Right lobe of liver (tissue), 6 donors: ENCODE results near the gene ACSF3. TPM values are rescaled to one million over a fixed set of nuclear protein-coding genes. Genes with fewer than 3 reads are reported as not detected.

ENCODE experiments used
- ATAC-seq, 4 donors: fragments of 200-7000 bp; cut with Tn5 transposase; one replicate each; pipeline ENCODE4 v1.9.1; 2020; ENCODE audit warnings: mild to moderate bottlenecking in 4 of 4, moderate library complexity in 4 of 4
- DNase-seq, 3 donors: peaks; one replicate each; pipeline ENCODE4 v3.0.0-alpha.2; 2020
- H3K27ac ChIP-seq, 3 donors: fragments of 200-600 bp; one replicate each; pipeline ENCODE4 v1.8.0; 2022
- H3K27me3 ChIP-seq, 2 donors: fragments of 200-600 bp; one replicate each; pipeline ENCODE4 v1.8.0; 2022
- H3K36me3 ChIP-seq, 4 donors: fragments of 200-600 bp; sonication (generic) in 1 of 4; one replicate each; pipeline versions ENCODE4 v1.5.1 to v1.8.0; 2017 to 2022; ENCODE audit warnings: control low read depth in 1 of 4
- H3K4me1 ChIP-seq, 4 donors: fragments of 200-600 bp; sonication (generic) in 1 of 4; one replicate each; pipeline versions ENCODE4 v1.5.1 to v1.8.0; 2017 to 2022; ENCODE audit warnings: control low read depth in 1 of 4
- H3K4me3 ChIP-seq, 3 donors: fragments of 200-600 bp; one replicate each; pipeline ENCODE4 v1.8.0; 2022
- H3K9me3 ChIP-seq, 4 donors: fragments of 200-600 bp; sonication (generic) in 1 of 4; one replicate each; pipeline versions ENCODE4 v1.5.1 to v1.8.0; 2017 to 2022; ENCODE audit warnings: control low read depth in 1 of 4
- CTCF ChIP-seq, 4 donors: fragments of 200-600 bp in 3 of 4; fragments of 450-650 bp in 1 of 4; IDR thresholded peaks; one replicate each; pipeline versions ENCODE4 v1.5.1 to v1.8.0; 2016 to 2022; ENCODE audit warnings: antibody characterized with exemption in 4 of 4, mild to moderate bottlenecking in 2 of 4
- POLR2A ChIP-seq: fragments of 450-650 bp; IDR thresholded peaks from one replicate; pipeline ENCODE4 v1.6.1; 2017; ENCODE audit warnings: antibody characterized with exemption, mild to moderate bottlenecking
- WGBS: methylation state at CpG from one replicate; pipeline ENCODE4 v1.1.6; 2018; ENCODE audit warnings: low coverage, low lambda C conversion rate; ENCODE audit not compliant: insufficient coverage; ENCODE audit errors: missing lambda C conversion rate; 5-methylcytosine and 5-hydroxymethylcytosine counted together
- intact Hi-C, 2 donors: fragments of 100-400 bp; cut with DNase I; formaldehyde crosslinking; loops; one replicate each; pipeline versions ENCODE4 v1.11.2 to v1.14.1; 2022
- total RNA-seq, 6 experiments: library from RNA; depleted of rRNA in 2 of 6; stranded (reverse); fragments of >200 nt in 2 of 6; fragmentation: NEBNext Ultra II Directional in 3 of 6; extraction: Animal tissue kit (Norgen Biotek cat#: 25700) in 3 of 6; gene quantifications; one replicate each; pipeline versions ENCODE4 v1.1.0 to v1.2.4, GENCODE V29; 2016 to 2023
- donor health status: DM: no; HTN: yes; CAD: no.
- donor health status: DM: no; HTN: no; CAD: no.
- donor health status: DM: no; HTN: no; CAD: no.
- donor health status: DM: no; HTN: yes; CAD: no.
- donor health status: DM: no; HTN: yes; CAD: no.

The ACSF3 gene
- total RNA-seq, 6 experiments from 2014 or later: 20.2 to 33.6 (median 29.4) TPM

DNA sequence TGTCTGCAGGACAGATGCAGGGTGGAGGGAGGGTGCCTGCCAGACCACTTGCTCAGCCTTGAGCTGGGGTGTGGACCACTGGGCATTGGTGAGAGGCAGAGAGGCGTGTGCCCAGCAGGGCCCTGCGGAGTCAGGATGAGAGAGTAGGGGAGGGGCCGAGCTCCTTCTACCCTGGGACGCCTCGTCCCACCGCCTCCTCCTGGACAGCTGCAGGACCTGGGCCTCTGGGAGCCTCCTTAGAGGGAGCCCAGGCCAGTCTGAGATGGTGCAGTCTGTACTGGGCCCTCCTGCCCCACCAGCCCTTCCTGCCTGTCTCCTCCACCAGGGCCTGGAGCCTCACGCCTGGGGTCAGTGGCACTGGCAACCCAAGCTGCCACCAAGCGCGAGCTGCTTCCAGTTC is 35.9 kb upstream of the ACSF3 start:
- 47% methylated on average over 8 of the region's 9 CpGs for WGBS
- DNase-seq (no peak), ATAC-seq (no peak)
- TF ChIP-seq CTCF (IDR thresholded peaks at IDR 0.05): no peak
- TF ChIP-seq POLR2A: no peak
- Histone ChIP-seq H3K4me1 (no peaks in the 10 kb centered on the region), H3K27ac (no peak overlapping the region), H3K36me3 (no peaks in the 10 kb centered on the region), H3K27me3 (no peaks in the 10 kb centered on the region), H3K4me3 (no peak overlapping the region), H3K9me3 (no peaks in the 10 kb centered on the region)
- intact Hi-C loops: no loop called here

DNA sequence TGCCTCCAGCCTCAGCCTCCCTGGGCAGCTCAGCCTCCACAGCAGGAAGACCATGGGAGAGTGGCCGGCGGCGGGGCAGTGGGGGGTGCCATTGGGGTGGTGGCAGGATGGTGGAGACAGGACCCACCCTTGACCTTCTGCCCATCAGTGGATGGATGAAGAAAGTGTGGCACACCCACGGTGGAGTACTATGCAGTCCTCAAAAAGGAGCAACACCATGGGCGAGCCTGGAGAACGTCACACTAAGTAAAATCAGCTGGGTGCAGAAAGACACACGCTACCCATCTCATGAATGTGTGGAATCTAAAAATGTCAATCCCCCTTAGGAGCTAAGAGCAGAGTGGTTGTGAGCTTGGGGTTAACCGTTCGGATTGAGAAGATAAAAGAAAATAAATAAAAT is 34.8 kb upstream of the ACSF3 start:
- WGBS: 81% methylated on average over 6 of the region's 9 CpGs
- DNase-seq (no peak), ATAC-seq (no peak)
- H3K36me3 ChIP-seq: no peaks in the 10 kb centered on the region
- no peaks in the 10 kb centered on the region for H3K27me3 ChIP-seq
- H3K4me3 ChIP-seq: no peak overlapping the region
- no peaks in the 10 kb centered on the region for H3K4me1 ChIP-seq
- no peak overlapping the region for H3K27ac ChIP-seq
- TF ChIP-seq POLR2A (no peak), CTCF (IDR thresholded peaks at IDR 0.05) (no peak)
- intact Hi-C loops: no loop called here
- no peaks in the 10 kb centered on the region for H3K9me3 ChIP-seq

DNA sequence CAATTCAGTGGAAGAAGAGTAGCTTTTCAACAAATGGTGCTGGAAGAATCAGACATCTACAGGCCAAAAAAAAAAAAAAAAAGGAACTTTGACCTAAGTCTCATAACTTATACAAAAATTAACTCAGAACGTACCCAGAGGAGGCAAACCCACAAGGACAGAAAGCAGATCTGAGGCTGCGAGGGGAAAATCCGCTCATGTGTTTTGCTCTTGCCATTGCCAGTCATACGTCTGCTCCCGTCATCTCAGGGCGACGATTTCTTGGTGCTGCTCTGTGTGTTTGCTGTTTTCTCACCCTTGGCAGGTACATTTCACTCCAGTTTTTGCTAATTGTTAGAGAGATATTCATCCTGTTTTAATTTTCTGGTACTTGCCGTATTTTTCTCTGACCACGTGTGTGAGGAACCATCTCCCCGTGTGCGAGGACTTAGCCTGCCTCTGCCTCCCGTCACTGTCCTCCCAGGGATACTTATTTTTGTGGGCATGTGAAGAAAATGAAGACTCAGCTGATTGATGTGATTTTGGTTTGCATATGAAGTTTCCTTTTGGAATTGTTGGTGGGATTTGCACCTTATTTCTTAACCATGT is 33.4 kb upstream of the ACSF3 start:
- no peak for TF ChIP-seq CTCF (IDR thresholded peaks at IDR 0.05)
- no peak for TF ChIP-seq POLR2A
- intact Hi-C loops: loop anchor here in 1 of 2 donors (10.0 kb wide), 1 partner anchor 146 kb away; no protein-coding TSS in a partner anchor
- no peak overlapping the region for H3K27ac ChIP-seq
- 52% methylated on average over 11 of the region's 12 CpGs for WGBS
- H3K4me3 ChIP-seq: no peak overlapping the region
- DNase-seq (no peak), ATAC-seq (no peak)
- no peaks in the 10 kb centered on the region for H3K27me3 ChIP-seq
- no peaks in the 10 kb centered on the region for H3K4me1 ChIP-seq
- H3K36me3 ChIP-seq: no peaks in the 10 kb centered on the region
- no peaks in the 10 kb centered on the region for H3K9me3 ChIP-seq

- intact Hi-C loops: loop anchor here in 1 of 2 donors (10.0 kb wide), 1 partner anchor 146 kb away; no protein-coding TSS in a partner anchor
- Histone ChIP-seq H3K36me3 (no peaks in the 10 kb centered on the region), H3K27me3 (no peaks in the 10 kb centered on the region), H3K4me1 (no peaks in the 10 kb centered on the region), H3K4me3 (no peak overlapping the region), H3K9me3 (no peaks in the 10 kb centered on the region), H3K27ac (no peak overlapping the region)
- TF ChIP-seq POLR2A (no peak), CTCF (IDR thresholded peaks at IDR 0.05) (no peak)
- DNase-seq (no peak), ATAC-seq (no peak)
- WGBS: 70% methylated on average over 13 of the region's 21 CpGs
Observed at GRCh38 chr16:89061086-89061485, 32.6 kb upstream of the ACSF3 start.
